Activated CD4-positive, CD25-positive, alpha-beta regulatory T cell (primary cell): ENCODE measurements around the gene PTBP3.

Experiments
- DNase-seq, 4 experiments: peaks; one replicate each; lab custom pipeline; 2025; lab: John Stamatoyannopoulos, UW

PTBP3 gene

DNA sequence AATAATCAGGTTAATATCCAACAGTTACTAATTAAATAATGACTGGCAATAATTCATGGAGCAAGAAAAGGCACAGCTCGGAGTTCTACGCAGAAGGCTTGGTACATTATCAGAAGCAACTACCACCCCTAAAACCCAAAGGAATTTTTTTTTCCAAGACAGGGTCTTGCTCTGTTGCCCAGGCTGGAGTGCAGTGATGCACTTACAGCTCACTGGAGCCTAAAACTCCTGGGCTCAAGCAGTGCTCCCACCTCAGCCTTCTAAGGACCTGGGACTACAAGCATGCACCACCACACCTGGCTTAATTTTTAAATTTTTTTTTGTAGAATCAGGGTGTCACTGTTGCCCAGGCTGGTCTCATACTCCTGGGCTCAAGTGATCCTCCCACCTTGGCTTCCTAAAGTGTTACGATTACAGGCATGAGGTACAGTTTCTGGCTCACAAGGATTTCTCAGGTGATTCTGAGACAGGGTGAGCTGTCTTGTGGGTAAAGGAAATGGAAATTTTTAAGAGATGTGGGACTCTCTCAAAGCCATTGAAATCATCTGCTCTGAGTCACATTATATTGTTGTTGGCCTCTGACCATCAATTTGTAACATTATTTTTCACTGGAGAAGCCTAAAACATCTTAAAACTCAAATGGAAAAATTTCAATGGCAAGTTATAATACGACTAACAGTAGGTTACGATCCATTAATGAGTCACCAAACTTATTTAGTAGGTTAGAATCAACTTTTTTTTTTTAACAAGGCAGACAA lies 26.8 kb upstream of the PTBP3 start:
- DNase-seq: no peak

DNA sequence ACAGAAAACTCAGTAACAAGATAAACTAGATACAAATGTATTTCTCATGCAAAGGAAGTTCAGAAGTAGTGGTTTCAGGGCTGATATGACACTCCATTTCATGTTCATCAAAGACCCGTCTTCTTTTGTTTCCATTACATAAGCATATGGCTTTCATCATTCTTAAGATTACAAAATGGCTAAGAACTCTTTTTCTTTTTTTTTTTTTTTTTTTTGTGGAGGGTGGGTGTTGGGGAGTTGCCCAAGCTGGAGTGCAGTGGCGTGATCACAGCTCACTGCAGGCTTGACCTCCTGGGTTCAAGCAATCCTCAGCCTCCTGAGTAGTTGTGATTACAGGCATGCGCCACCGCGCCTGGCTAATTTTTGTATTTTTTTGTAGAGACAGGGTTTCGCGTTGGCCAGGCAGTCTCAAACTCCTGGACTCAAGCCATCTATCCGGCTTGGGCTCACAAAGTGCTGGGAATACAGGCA lies 22.0 kb upstream of the PTBP3 start:
- no peak for DNase-seq

DNA sequence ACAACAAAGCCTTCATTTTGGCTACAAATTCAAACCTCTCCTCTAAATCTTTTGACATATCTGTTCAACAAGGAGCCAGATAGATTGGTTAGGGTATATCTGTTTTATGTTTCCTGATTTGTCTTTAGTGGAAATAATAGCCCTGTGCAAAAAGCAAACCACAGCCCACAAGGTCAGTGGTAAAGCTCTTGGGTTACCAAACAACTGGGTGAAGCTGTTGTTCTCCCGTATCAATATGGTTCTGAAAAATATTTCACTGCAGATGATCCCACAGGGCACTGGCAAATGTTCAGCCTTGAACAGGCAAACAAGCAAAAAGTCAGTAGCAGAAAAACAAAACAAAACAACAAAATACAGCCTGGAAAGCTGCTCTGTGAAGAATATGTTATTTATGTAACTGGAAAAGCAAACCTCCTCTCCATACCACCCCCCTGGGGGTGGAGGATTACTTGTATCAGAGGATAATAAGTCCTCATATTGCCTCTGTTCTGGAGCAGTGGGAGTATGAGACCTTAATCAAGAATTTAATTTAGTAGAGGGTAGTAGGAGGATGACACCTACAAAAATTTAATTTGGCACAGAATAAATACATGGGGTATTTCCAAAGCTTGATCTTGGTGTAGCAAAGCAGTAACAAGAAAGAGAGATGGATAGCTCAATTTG lies 20.8 kb upstream of the PTBP3 start:
- DNase-seq: no peak

DNA sequence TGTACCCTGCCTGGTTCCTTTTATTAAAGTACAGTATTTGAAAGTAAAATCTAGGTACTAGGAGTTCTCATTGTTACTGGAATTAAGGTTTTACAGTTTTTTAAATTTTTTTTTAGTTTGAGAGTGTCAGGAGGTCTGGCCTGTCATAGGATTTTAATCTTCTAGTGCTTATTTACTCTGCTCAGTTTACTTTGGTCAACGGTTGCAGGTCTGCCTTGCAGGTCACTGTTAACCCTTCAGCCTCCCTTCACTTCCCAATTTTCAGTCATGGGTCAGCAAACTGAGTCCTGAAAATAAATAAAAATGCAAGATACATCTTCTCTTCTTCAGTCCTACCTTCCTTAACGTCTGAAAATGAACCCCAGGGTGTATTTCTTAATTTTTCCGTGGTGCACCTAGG lies 18.8 kb upstream of the PTBP3 start:
- DNase-seq: no peak

DNA sequence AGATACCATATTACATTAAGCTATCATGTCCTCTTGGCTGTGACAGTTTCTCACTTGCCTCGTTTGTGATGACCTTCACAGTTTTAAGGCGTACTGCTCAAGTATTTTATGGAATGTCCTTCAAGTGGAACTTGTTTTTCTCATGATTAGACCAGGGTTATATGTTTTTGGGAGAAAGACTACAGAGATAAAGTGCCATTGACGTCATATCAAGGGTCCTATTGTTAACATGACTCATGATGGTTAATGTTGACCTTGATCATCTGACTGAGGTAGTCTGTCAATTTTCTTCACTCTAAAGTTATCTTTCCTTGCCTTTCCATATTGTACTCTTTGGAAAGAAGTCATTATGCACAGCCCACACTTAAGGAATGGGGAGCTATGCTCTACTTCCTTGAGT lies 17.8 kb upstream of the PTBP3 start:
- DNase-seq: no peak

DNA sequence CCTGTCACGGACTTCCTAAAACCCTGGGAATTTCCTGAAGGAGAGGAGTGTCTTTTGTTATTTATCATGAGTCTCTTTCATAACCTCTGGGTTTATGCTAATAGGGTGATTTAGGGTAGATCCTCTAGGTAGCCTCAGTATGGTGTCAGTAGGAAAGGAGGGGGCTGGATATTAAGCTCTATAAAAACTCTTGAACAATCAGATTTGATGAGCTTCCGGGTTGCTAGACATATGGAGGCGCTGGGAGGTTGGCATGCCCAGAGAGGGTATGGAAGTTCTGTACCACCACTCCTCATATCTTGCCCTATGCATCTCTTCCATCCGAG lies 15.6 kb upstream of the PTBP3 start:
- DNase-seq: no peak

DNA sequence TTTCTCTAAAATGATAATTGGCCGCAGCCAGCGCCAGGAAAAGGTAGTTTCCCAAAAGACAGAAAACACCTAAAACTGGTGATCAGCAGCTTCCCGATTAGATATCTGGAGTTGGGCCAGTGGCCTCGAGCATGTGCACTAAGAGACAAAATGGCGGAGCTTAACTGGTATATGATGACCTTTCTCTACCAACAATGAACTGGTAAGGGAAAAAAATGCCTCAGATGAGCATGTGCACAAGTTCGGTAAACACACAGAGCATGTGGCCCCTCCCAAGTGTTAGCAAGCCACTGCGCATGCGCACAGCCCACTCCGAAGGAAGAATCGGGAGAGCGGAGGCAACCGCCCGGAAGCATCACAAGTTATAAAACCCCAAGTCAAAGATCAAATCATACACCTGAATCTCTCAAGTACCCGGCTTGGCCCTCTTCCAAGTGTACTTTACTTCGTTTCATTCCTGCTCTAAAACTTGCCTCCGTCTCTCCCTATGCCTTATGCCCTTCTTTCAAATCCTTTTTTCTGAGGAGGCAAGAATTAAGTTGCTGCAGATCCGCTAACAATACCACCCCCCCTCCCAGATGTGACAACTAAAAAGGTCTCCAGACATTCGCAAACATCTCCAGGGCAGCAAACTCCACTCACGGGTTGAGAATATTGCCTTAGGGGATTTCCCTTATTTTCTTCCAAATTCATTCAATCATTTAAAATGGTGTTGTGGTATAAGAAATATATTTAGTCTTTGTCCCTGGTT lies 15.0 kb upstream of the PTBP3 start:
- DNase-seq: peak in 3 of 4 experiments; percentile 18 to 45 (median 20)

DNA sequence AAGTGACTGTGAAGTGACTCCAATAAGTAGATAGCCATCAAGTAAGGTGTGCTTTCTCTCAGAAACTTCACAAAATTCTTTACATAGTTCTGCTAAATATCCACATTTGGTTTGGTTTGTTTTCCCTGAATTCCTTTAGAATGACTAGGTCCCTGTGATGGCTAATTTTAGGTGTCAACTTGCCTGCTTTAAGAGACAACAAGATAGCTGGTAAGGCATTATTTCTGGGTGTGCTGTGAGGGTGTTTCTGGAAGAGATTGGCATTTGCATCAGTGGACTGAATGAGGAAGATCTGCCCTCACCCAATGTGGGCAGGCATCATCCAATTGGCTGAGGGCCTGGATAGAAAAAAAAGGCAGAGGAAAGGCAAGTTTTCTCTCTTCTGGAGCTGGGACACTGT lies 8.3 kb upstream of the PTBP3 start:
- no peak for DNase-seq

DNA sequence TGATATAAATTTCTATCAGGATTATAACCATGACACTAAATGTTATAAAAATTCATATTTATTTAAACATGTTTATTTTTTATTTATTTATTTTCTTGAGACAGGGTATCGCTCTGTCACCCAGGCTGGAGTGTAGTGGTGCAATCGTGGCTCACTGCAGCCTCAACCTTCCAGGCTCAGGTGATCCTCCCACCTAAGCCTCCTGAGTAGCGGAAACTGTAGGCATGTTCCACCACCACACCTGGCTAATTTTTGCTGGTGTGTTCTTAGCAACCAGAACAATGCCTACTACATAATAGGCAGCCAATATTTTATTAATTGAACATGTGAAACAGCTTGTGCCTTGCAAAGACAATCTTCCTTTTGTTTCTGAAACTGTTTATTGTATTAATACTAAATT lies 6.5 kb upstream of the PTBP3 start:
- no peak for DNase-seq

DNA sequence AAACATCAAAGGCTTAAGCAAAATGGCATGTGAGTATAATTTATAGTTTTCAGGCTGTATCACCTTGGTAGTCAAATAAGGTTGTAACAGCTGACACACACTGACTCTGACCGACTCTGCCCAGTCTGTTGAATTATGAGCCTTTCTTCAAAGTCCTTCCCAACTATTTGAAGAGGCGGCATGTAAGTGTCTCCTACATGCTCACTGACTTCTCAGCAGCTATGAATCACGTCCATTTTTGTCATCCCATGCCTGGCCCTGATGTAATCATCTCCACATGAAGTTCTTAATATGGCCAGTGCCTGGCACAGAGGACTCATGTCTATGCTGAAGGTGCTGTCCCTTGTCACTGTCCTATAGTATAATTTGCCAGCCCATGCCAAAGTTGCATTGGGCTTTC lies 5.1 kb upstream of the PTBP3 start:
- DNase-seq: no peak

DNA sequence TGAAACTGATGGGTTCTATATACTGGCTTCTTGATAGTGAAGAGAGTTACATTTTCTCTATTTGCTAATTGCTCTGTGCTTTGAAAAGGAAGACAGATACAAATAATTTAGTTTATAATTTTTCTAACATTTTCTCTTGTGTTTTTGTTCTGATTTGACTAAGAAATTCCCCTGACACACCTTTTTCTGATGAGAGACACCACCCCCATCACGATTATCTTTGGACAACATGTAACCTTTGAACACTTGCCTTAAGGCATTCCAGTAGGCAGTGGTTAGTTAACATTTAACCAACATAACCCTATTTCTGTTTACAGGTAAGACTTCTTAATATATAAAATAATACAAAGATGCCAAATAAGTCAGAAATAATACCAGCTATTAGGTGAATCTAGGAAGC lies 4.1 kb upstream of the PTBP3 start:
- no peak for DNase-seq

DNA sequence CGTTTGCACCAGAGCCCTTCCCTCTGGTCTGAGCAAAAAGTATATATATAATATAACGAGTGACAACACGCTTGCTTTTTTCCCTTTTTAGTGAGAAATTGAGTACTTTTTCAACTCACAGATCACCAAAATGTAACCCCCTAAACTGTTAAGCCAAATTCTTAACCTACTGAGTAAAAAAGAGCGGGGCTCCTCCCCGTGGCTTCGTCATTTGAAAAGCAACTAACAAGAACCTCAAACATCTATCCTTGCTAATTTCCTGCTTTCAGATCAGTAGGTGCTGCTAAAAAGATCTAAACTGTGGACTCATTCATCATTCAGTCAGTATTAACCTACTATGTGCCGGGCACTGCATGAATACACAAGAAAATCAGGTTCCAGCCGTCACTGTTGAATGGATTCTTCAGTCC lies 1.0 kb upstream of the PTBP3 start:
- DNase-seq: no peak

DNA sequence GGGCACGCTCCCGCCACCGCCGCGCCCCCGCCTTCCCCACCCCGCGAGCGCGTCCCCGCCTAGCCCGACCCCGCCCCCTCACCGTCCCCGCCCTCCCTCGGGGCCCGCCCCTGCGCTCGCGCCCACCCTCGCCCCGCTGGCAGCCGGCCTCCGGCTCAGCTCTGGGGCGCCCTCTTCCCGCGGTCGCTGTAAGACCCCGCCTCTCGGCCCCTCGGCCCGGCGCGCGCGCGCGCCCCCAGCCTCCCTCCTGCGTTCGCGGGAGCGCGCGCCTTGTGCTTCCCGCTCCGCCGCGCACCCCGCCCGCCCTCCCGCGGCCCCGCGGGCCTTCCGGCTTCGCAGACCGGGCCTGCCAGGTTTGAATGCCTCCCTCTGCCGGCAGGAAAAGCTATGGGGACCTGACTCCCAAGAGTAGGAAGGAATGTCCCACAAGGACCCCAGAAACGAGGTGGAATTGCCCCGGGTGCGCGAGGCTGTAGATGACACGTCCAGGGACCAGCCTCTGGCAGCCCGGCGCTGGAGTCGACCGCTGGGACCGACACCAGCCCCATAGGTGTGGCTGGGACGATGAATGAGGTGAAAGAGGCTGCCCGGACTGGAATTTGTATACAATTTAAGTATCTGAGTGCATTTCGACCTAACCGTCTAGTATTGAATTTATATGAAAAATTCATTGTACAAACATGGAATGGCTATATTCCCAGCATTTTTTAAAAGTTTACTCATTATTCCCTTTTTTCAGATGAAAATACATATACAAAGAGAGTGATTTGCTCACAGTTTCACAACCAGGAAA lies 416 bp upstream of the PTBP3 start:
- peak; percentile 88 to 92 (median 92) for DNase-seq

DNA sequence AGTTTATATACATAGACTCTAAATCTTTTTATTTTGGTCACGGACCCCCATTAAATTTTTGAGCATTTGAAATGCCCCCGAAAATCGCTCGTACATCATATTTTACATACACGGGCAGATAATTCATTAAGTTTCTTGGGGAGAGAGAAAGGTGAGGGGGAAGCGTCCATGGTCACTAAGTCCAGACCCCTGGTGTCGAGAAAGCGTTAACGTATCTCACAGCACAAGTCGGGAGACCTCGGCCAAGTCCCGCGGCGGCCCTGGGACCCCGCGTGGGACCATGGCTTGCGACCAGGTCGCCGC lies 794 bp downstream of the PTBP3 start:
- no peak for DNase-seq

DNA sequence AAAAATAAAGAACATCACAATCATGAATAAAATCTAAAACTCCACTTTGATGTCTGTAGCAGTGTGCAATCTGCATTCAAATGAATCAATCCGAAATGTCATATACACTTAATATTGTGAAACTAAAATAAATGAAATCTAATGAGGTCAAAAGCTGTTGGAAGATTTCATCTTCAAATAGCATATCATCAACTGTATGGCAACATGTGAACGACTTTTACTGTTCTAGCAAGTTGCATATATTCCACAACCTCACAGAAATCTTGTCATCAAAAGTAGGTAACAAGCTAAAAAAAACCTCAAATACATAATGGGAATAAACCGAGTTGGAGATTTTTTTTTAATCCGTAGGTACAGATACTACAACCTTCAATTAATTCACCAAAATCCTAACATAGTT lies 1.2 kb downstream of the PTBP3 start:
- no peak for DNase-seq

DNA sequence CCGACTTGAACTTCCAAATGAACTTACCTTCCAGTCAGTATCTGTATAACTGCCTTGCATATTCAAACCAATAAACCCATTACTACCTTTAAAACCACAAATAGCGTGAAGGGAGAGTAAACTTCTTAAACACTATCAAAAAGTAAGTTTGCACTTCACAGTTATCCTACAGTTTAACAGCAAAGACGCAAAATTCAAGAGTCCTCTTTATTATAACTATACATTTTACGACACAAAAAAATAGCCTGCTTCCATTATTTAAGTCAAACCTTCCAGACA lies 1.8 kb downstream of the PTBP3 start:
- DNase-seq: no peak

DNA sequence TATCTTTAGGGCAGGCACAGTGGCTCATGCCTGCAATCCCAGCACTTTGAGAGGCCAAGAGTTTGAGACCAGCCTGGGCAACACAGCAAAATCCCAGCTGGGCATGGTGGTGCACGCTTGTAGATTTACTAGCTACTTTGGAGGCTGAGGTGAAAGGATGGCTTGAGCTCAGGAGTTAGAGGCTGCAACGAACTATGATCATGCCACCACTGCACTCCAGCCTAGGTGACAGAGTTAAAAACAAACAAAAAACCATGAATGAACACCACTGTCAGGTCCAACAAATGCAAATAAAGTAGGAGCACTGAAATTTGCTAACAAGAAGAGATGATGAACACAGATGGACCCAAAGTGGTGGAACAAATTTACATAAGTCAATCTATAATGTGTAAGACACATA lies 4.9 kb downstream of the PTBP3 start:
- DNase-seq: no peak

DNA sequence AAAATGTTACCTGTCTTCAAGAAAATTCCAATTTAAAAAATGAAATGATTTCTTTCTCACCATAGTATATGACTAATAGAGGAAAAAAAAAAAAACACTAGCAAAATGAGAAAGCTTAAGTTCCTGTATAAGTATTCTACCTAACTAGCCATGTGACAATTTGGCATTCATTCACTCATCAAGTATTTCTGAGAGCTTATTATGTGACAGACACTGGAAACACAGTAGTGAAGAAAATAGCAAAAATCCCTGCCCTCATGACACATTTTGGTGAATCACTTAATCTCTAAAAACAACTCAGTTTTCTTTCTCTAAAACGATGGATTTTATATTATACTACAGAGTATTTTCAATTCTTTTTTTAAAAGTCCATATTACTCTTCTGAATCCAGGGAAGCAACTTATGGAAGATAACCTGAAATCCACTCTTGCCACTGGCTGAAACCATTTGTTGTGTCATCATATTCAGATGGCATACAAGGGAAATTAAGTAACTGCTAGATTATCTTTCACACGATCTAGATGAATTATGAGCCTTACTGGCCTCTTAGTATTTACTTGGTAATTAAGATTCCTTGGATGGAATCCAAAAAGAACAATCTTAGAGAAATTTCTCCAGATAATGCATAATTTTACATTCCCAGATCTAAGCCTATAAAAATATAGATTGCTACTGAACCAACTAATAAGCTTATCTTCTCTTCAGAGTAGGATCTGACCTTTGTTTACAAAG lies 5.5 kb downstream of the PTBP3 start:
- DNase-seq: no peak

DNA sequence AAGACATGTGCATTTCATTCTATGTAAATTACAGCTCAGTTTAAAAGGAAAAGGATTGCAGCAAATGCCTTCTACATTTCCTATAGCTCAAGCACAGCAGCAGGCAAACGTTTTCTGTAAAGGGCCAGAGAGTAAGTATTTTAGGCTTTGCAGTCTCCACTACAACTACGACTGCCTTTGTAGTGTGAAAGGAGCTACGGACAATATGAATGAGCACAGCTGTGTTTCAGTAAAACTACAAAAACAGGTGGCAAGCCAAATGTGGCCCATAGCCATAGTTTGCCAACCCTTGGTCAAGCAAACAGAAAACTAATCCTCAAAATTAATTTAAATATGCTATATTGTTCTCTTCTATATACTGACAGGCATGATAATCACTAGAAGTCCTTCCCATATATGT lies 7.2 kb downstream of the PTBP3 start:
- no peak for DNase-seq

DNA sequence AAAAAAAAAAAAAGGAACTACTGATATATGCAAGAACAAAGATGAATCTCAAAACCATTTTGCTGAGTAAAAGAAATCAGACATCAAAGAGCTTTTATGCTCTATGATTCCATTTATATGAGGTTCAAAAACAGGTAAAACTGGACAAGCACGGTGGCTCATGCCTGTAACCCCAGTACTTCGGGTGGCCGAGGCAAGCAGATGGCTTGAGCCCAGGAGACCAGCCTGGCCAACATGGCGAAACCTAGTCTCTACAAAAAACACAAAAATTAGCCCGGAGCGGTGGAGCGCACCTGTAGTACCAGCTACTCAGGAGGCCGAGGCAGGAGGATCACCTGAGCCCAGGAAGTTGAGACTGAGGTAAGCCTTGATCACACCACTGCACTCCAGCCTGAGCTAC lies 7.8 kb downstream of the PTBP3 start:
- DNase-seq: no peak

DNA sequence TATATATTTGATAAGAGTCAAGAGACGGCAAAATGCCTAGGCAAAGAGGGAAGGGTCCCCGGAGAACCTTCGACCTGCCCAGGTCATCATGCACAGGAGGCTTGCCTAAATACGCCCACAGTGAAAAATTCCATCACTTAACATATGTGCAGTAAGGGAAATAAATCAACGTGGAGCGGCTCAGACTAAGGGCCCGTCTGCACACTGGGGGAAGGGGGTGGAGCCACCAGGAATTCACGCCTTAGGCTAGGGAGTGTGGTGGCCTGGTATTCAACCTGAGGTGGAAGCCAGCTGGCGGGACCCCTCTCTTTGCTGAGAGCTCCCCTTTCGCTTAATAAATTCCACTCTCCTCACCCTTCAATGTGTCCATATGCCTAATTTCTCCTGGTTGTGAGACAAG lies 8.3 kb downstream of the PTBP3 start:
- no peak for DNase-seq

DNA sequence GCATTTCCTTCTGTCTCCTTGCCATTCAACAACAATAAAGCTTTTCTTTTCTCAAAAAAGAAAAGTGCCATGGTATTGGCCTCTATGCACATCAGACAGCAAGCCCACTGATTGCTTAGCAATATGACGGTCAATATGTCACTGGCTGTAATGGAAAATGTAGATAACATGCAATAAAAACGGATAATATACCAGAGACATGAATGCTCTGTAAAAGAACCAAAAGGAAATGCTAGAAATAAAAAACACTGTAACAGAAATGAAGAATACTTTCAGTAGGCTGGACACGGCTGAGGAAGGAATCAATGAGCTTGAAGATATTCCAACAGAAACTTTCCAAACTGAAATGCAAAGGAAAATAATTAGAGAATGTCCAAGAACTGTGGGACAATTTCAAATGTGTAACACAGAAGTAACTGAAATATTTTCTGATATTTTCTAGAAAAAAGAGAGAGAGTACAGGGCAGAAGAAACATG lies 10.0 kb downstream of the PTBP3 start:
- DNase-seq: no peak
